ENCODE measurements around the gene GRIN2A.

DNA sequence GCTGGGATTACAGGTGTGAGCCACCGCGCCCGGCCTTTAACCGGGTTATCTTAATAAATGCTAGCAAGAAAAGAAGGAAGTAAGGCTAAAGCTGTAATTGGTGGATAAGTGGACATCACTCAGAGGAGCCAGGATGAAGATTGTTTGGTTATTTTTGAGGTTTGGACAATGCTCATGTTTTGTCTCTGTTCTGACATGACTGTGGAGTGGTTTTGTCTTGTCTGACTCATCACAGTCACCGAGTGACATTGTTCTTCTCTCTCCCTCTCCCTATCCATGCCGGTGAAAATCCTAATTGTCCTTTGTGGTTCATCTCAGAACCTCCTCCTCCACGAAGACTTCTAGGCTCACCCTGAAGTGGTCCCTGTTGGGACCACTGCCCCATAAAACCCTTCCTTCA, 23.5 kb upstream of the GRIN2A start:
- TF ChIP-seq, protein P1, sequence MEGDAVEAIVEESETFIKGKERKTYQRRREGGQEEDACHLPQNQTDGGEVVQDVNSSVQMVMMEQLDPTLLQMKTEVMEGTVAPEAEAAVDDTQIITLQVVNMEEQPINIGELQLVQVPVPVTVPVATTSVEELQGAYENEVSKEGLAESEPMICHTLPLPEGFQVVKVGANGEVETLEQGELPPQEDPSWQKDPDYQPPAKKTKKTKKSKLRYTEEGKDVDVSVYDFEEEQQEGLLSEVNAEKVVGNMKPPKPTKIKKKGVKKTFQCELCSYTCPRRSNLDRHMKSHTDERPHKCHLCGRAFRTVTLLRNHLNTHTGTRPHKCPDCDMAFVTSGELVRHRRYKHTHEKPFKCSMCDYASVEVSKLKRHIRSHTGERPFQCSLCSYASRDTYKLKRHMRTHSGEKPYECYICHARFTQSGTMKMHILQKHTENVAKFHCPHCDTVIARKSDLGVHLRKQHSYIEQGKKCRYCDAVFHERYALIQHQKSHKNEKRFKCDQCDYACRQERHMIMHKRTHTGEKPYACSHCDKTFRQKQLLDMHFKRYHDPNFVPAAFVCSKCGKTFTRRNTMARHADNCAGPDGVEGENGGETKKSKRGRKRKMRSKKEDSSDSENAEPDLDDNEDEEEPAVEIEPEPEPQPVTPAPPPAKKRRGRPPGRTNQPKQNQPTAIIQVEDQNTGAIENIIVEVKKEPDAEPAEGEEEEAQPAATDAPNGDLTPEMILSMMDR (IDR thresholded peaks at IDR 0.05; ENCODE audit: poor library complexity): no peak
- TF ChIP-seq EZH2 (IDR thresholded peaks at IDR 0.05; ENCODE audit: borderline replicate concordance): no peak

Data from hepatocyte (in vitro differentiated cells).